Fibroblast of pulmonary artery (primary cell): ENCODE results near the gene CARD11.

Experiments used
- DNase-seq: peaks from one replicate; pipeline ENCODE4 v3.0.0-alpha.2; 2010; ENCODE audit warnings: low read depth
- H3K4me3 ChIP-seq: replicated peaks from 2 replicates; pipeline ENCODE4 v1.5.1; 2011; ENCODE audit warnings: low read depth, mild to moderate bottlenecking, control low read depth, low read length, moderate library complexity
- TF ChIP-seq, protein P1 (sequence below): IDR thresholded peaks from 2 replicates; pipeline ENCODE4 v1.5.1; 2011; ENCODE audit warnings: mild to moderate bottlenecking, control low read depth, low read length, inconsistent platforms; ENCODE audit errors: missing control alignments

CARD11 gene

DNA sequence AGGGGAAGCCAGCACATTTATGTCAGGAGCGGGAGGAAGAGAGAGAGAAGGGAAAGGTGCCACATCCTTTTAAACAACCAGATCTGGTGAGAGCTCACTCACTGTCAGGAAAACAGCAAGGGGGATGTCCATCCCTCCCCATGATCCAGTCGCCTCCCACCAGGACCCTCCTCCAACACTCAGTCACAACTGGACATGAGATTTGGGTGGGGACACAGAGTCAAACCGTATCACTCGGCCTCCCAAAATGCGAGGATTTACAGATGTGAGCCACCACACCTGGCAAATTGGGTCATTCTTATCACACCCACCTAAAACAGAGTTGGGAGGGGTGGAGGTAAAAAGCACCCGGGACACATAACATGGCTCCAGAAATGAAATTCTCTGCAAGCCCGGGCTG is 41.0 kb downstream of the CARD11 start:
- H3K4me3 ChIP-seq = no peak overlapping the region
- TF ChIP-seq, protein P1, sequence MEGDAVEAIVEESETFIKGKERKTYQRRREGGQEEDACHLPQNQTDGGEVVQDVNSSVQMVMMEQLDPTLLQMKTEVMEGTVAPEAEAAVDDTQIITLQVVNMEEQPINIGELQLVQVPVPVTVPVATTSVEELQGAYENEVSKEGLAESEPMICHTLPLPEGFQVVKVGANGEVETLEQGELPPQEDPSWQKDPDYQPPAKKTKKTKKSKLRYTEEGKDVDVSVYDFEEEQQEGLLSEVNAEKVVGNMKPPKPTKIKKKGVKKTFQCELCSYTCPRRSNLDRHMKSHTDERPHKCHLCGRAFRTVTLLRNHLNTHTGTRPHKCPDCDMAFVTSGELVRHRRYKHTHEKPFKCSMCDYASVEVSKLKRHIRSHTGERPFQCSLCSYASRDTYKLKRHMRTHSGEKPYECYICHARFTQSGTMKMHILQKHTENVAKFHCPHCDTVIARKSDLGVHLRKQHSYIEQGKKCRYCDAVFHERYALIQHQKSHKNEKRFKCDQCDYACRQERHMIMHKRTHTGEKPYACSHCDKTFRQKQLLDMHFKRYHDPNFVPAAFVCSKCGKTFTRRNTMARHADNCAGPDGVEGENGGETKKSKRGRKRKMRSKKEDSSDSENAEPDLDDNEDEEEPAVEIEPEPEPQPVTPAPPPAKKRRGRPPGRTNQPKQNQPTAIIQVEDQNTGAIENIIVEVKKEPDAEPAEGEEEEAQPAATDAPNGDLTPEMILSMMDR = no peak
- no peak for DNase-seq

DNA sequence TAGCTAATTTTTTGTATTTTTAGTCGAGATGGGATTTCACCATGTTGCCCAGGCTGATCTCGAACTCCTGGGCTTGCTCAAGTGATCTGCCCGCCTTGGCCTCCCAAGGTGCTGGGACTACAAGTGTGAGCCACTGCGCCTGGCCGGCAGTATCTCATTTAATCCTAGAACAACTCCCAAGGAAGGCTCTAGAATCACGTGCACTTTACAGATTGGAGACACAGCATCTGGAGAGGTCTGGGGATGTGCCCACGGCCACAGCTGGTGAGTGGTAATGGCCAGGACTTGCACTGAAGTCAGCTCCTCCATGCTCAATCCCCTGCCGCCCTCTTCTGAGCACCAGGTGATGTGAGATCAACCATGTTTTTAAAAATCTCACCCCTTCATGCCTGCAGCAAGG is 43.1 kb downstream of the CARD11 start:
- TF ChIP-seq, protein P1 = no peak
- no peak for DNase-seq
- no peak overlapping the region for H3K4me3 ChIP-seq

DNA sequence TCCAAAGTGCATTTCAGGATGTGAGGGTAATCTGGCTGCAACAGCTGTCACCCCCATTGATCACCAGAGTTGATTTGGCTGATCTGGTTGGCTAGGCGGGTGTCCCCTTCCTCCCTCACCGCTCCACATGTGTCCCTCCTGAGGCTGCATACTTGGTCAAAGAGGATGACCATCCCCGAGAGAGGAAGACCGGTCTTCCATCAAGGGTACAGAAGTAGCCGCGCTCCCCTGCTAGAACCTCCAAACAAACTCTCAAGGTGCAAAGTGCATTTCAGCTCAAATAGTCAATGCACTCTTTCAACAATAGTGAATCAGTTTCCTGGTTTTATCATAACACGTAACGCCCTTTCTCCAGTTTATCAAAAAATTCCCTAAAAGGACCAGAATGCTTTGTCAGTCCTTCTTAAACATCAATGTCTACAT is 44.6 kb downstream of the CARD11 start:
- H3K4me3 ChIP-seq = no peak overlapping the region
- peak; percentile 43 for DNase-seq
- TF ChIP-seq, protein P1 = no peak

DNA sequence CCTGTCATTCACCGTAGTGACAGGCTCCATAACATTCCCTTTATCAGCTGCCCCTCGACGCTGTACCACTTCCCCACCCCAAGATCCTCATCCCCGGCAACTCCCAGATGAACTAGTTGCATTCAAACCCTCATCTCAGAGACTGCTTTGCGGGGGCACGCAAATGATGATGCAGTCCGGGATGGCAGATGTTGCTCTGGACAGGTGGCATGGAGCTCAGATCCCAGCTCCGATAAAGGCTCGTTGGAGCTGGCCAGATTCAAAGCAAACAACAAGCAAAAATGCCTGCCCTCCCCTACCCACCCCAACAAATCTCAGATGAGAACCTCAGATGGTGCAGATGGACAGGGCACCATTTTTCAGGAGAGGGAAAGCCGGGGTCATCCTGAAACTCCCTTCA is 46.7 kb downstream of the CARD11 start:
- TF ChIP-seq, protein P1 = no peak
- DNase-seq = no peak
- no peak overlapping the region for H3K4me3 ChIP-seq

DNA sequence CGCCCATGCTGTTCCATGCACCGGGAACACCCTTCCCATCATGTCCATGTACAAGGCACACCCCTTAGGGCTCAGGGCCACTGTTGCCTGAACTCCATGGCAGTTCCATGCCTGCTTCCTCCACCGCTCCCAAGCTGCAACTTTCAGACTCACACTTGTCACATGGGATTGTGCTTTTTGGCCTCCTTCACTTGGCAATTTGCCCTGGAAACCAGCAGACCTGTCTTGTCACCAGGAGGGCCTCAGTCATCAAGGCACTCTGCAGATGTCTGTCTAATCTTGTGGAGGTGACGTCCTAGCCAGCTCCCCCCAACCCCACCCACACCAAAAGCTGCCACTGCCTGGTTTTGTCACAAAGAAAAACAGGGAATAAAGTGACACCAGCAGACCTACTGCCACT is 47.5 kb downstream of the CARD11 start:
- TF ChIP-seq, protein P1 = no peak
- no peak overlapping the region for H3K4me3 ChIP-seq
- DNase-seq = no peak

DNA sequence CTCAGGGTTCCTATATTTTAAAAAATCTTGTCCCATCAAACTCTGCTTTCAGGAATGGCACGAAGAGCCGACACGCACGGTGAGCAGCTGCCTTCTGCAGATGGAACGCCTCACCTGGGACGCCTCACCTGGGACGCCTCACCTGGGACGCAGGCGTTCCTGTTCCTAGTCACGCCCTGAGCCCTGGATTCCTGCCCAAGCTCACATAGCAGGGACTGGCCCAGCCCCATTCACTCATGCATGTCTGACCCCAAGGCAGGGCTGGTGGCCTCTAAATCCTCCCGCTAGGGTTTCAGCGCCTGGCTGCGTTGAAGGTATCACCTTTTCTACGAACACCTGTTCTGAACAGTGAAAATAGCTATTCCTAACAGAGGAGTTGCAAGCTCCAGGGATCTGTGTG is 49.8 kb downstream of the CARD11 start:
- no peak overlapping the region for H3K4me3 ChIP-seq
- TF ChIP-seq, protein P1 = no peak
- no peak for DNase-seq

DNA sequence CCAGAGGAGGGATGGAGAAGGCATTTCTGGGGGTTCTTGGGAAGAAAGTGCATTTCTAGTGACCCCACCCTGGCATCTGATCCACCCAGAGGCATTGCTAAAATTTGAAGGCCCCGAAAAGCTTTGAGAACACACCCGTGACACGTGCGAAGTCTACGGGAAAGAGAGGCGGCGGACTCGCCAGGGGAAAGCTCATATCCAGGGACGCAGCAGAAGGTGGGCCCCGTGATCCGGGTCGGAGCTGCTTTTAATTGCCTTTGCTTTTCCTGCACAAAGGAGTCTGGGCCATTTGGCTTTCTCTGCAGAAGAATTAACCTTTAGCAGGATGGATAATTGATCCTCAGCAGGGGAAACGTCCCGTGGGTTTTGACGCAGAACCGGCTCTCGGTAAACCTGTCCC is 50.3 kb downstream of the CARD11 start:
- H3K4me3 ChIP-seq = no peak overlapping the region
- TF ChIP-seq, protein P1 = no peak
- no peak for DNase-seq
